ENCODE measurements around the gene RNF167. TPM values are rescaled to one million over a fixed set of nuclear protein-coding genes. Genes with fewer than 3 reads are reported as not detected.

Gene RNF167
- total RNA-seq, 2 donors from 2014 or later, result 120 to 123 TPM

GRCh38 chr17:4892499-4893221 is 47.4 kb upstream of the RNF167 start:
- Histone ChIP-seq H3K4me1 (ENCODE audit: control insufficient read depth, insufficient read depth, low read length) (no peaks in the 10 kb centered on the region), H3K9ac (ENCODE audit: extremely low read depth, low read length, poor library complexity, severe bottlenecking) (no peak overlapping the region), H3K27ac (ENCODE audit: low read depth, low read length) (no peak overlapping the region), H3K4me3 (ENCODE audit: low read length) (no peak overlapping the region), H3K9me3 (ENCODE audit: control insufficient read depth, low read length) (no peaks in the 10 kb centered on the region), H3K36me3 (ENCODE audit: control insufficient read depth, insufficient read depth, low read length) (peaks cover 43% of the 10 kb centered on the region), H3K27me3 (ENCODE audit: control insufficient read depth, insufficient read depth, low read length, poor library complexity, severe bottlenecking) (no peaks in the 10 kb centered on the region)
- Mint-ChIP-seq H3K4me1 (no peaks in the 10 kb centered on the region), H3K27me3 (ENCODE audit: insufficient read depth) (no peaks in the 10 kb centered on the region), H3K27ac (no peak overlapping the region), H3K4me3 (no peak overlapping the region), H3K9me3 (no peaks in the 10 kb centered on the region), H3K36me3 (ENCODE audit: low read depth) (peaks cover 34% of the 10 kb centered on the region)
- TF ChIP-seq, protein P1, sequence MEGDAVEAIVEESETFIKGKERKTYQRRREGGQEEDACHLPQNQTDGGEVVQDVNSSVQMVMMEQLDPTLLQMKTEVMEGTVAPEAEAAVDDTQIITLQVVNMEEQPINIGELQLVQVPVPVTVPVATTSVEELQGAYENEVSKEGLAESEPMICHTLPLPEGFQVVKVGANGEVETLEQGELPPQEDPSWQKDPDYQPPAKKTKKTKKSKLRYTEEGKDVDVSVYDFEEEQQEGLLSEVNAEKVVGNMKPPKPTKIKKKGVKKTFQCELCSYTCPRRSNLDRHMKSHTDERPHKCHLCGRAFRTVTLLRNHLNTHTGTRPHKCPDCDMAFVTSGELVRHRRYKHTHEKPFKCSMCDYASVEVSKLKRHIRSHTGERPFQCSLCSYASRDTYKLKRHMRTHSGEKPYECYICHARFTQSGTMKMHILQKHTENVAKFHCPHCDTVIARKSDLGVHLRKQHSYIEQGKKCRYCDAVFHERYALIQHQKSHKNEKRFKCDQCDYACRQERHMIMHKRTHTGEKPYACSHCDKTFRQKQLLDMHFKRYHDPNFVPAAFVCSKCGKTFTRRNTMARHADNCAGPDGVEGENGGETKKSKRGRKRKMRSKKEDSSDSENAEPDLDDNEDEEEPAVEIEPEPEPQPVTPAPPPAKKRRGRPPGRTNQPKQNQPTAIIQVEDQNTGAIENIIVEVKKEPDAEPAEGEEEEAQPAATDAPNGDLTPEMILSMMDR (conservative IDR thresholded peaks at IDR 0.05), result no peak
- peak; percentile 41 for DNase-seq
- 80 to 96% methylated on average over 9 to 23 of the region's 23 CpGs for WGBS, 2 experiments (ENCODE audit: insufficient coverage in 1 of 2, insufficient read length in 1 of 2)

GRCh38 chr17:4893272-4893671 is 46.8 kb upstream of the RNF167 start:
- DNase-seq, result peak; percentile 40
- peaks cover 43% of the 10 kb centered on the region for H3K36me3 ChIP-seq (ENCODE audit: control insufficient read depth, insufficient read depth, low read length)
- H3K4me3 ChIP-seq (ENCODE audit: low read length), result no peak overlapping the region
- Mint-ChIP-seq H3K9me3 (no peaks in the 10 kb centered on the region), H3K36me3 (ENCODE audit: low read depth) (peaks cover 34% of the 10 kb centered on the region), H3K27ac (no peak overlapping the region), H3K4me1 (no peaks in the 10 kb centered on the region), H3K4me3 (no peak overlapping the region), H3K27me3 (ENCODE audit: insufficient read depth) (no peaks in the 10 kb centered on the region)
- H3K27ac ChIP-seq (ENCODE audit: low read depth, low read length), result no peak overlapping the region
- WGBS, 2 experiments (ENCODE audit: insufficient coverage in 1 of 2, insufficient read length in 1 of 2), result 90 to 98% methylated on average over 7 to 18 of the region's 18 CpGs
- no peaks in the 10 kb centered on the region for H3K9me3 ChIP-seq (ENCODE audit: control insufficient read depth, low read length)
- H3K27me3 ChIP-seq (ENCODE audit: control insufficient read depth, insufficient read depth, low read length, poor library complexity, severe bottlenecking), result no peaks in the 10 kb centered on the region
- no peaks in the 10 kb centered on the region for H3K4me1 ChIP-seq (ENCODE audit: control insufficient read depth, insufficient read depth, low read length)
- TF ChIP-seq, protein P1 (conservative IDR thresholded peaks at IDR 0.05), result no peak
- H3K9ac ChIP-seq (ENCODE audit: extremely low read depth, low read length, poor library complexity, severe bottlenecking), result no peak overlapping the region

- Mint-ChIP-seq H3K4me3 (no peak overlapping the region), H3K36me3 (ENCODE audit: low read depth) (peaks cover 30% of the 10 kb centered on the region), H3K27ac (no peak overlapping the region), H3K4me1 (no peaks in the 10 kb centered on the region), H3K9me3 (no peaks in the 10 kb centered on the region), H3K27me3 (ENCODE audit: insufficient read depth) (no peaks in the 10 kb centered on the region)
- peak; percentile 46 for DNase-seq
- Histone ChIP-seq H3K9me3 (ENCODE audit: control insufficient read depth, low read length) (no peaks in the 10 kb centered on the region), H3K9ac (ENCODE audit: extremely low read depth, low read length, poor library complexity, severe bottlenecking) (no peak overlapping the region), H3K4me1 (ENCODE audit: control insufficient read depth, insufficient read depth, low read length) (no peaks in the 10 kb centered on the region), H3K27ac (ENCODE audit: low read depth, low read length) (no peak overlapping the region), H3K4me3 (ENCODE audit: low read length) (no peak overlapping the region), H3K36me3 (ENCODE audit: control insufficient read depth, insufficient read depth, low read length) (peaks cover 39% of the 10 kb centered on the region), H3K27me3 (ENCODE audit: control insufficient read depth, insufficient read depth, low read length, poor library complexity, severe bottlenecking) (no peaks in the 10 kb centered on the region)
- TF ChIP-seq, protein P1 (conservative IDR thresholded peaks at IDR 0.05), result no peak
- 95% methylated on average over 18 to 31 of the region's 31 CpGs for WGBS, 2 experiments (ENCODE audit: insufficient coverage in 1 of 2, insufficient read length in 1 of 2)
Measured at GRCh38 chr17:4893721-4894560, 46.1 kb upstream of the RNF167 start.
